NCI-H187 treated with DMSO at 0.1 percent for 48 hours (cell line): ENCODE results near the gene HJV.

Experiments used
- DNase-seq: peaks from one replicate; lab custom pipeline; 2025; lab: John Stamatoyannopoulos, UW

Gene HJV

GRCh38 chr1:145977486-145978470, 43.8 kb downstream of the HJV start:
- DNase-seq = peak; percentile 87

- DNase-seq = no peak
Observed at GRCh38 chr1:145977016-145977415, 44.5 kb downstream of the HJV start.

GRCh38 chr1:145975216-145975615, 46.3 kb downstream of the HJV start:
- no peak for DNase-seq

- DNase-seq = no peak
Observed at GRCh38 chr1:145974721-145975120, 46.8 kb downstream of the HJV start.

GRCh38 chr1:145972580-145972979, 49.0 kb downstream of the HJV start:
- DNase-seq = no peak
